HepG2 (cell line): ENCODE results near the gene SPOCD1. TPM values are rescaled to one million over a fixed set of nuclear protein-coding genes. Genes with fewer than 3 reads are reported as not detected.

Source experiments
- ATAC-seq: fragments of 200-7000 bp; cut with Tn5 transposase; 3 replicates; pipeline ENCODE4 v1.9.1; 2020; ENCODE audit warnings: mild to moderate bottlenecking, moderate library complexity
- BruUV-seq: library from RNA; stranded (reverse); fragments of 400-500 nt; replicated peaks from 2 replicates; lab custom pipeline; 2021; lab: Mats Ljungman, UMichigan
- CTCF ChIA-PET: fragments of 300-600 bp; formaldehyde crosslinking; extraction: SDS; loops from one replicate; lab custom pipeline; 2021; ENCODE audit warnings: low total read pairs, inconsistent platforms, low intra/inter-chr PET ratio; lab: Yijun Ruan, JAX
- POLR2A ChIA-PET: fragments of 350-600 bp; sonication (Branson Sonifier 250); formaldehyde crosslinking; loops from one replicate; lab custom pipeline; 2020; ENCODE audit warnings: antibody characterized with exemption, inconsistent platforms; lab: Yijun Ruan, JAX
- DNase-seq: peaks from one replicate; pipeline ENCODE4 v3.0.0-alpha.2; 2015; ENCODE audit warnings: low spot score
- FAIRE-seq: peaks from 3 replicates; lab custom pipeline; 2011; peaks lifted over from hg19 to GRCh38; lab: Jason Lieb, UNC
- H2AFZ ChIP-seq: one replicate; pipeline ENCODE4 v1.6.1; 2011; ENCODE audit warnings: low read length, inconsistent platforms
- H3K27ac ChIP-seq: fragments of 300-600 bp; 3 replicates; pipeline ENCODE4 v1.8.0; 2011; ENCODE audit warnings: mixed run types, mild to moderate bottlenecking, mixed read lengths, low read length, inconsistent platforms; ENCODE audit not compliant: insufficient read depth; ENCODE audit errors: extremely low read length
- H3K27me3 ChIP-seq, 2 experiments: fragments of 200-600 bp in 1 of 2; 2 replicates in 1 of 2; 3 replicates in 1 of 2; pipeline versions ENCODE4 v1.6.0 to v1.8.0; 2011; ENCODE audit warnings: low read length in 2 of 2, mild to moderate bottlenecking in 2 of 2, moderate library complexity in 2 of 2, inconsistent platforms in 1 of 2; ENCODE audit not compliant: insufficient read depth in 2 of 2, control insufficient read depth in 1 of 2
- H3K36me3 ChIP-seq, 2 experiments: fragments of 200-600 bp in 1 of 2; replicated peaks in 1 of 2; 2 replicates in 1 of 2; 3 replicates in 1 of 2; pipeline versions ENCODE4 v1.5.1 to v1.8.0; 2011; ENCODE audit warnings: low read length in 2 of 2, inconsistent platforms in 1 of 2; ENCODE audit not compliant: insufficient read depth in 2 of 2, control insufficient read depth in 1 of 2
- H3K4me1 ChIP-seq: 2 replicates; pipeline ENCODE4 v1.5.1; 2012; ENCODE audit warnings: low read length, inconsistent platforms; ENCODE audit not compliant: insufficient read depth
- H3K4me2 ChIP-seq: 2 replicates; pipeline ENCODE4 v1.6.0; 2011; ENCODE audit warnings: low read depth, low read length, inconsistent platforms
- H3K4me3 ChIP-seq, 3 experiments: fragments of 200-600 bp in 1 of 3; sonication (generic), shearing (Covaris generic) in 1 of 3; replicated peaks in 1 of 3; 2 replicates each; pipeline ENCODE4 v1.5.1; 2011 to 2016; ENCODE audit warnings: low read length in 3 of 3, inconsistent platforms in 2 of 3, low read depth in 2 of 3, mild to moderate bottlenecking in 2 of 3, control low read depth in 1 of 3, mixed read lengths in 1 of 3; ENCODE audit not compliant: insufficient read depth in 1 of 3
- H3K79me2 ChIP-seq: one replicate; pipeline ENCODE4 v1.6.1; 2011; ENCODE audit warnings: low read length, inconsistent platforms; ENCODE audit not compliant: insufficient read depth
- H3K9ac ChIP-seq: 2 replicates; pipeline ENCODE4 v1.6.0; 2011; ENCODE audit warnings: mild to moderate bottlenecking, low read depth, low read length, inconsistent platforms; ENCODE audit not compliant: insufficient read depth
- H3K9me3 ChIP-seq: 2 replicates; pipeline ENCODE4 v1.5.1; 2012; ENCODE audit warnings: mild to moderate bottlenecking, low read length
- H4K20me1 ChIP-seq: 2 replicates; pipeline ENCODE4 v1.6.0; 2011; ENCODE audit warnings: inconsistent platforms, mild to moderate bottlenecking, low read length, moderate library complexity; ENCODE audit not compliant: insufficient read depth
- FIP1L1 ChIP-seq: fragments of 200-400 bp; formaldehyde crosslinking; IDR thresholded peaks from 2 replicates; pipeline ENCODE4 v1.6.1; 2018; ENCODE audit warnings: low read depth, mild to moderate bottlenecking, low read length, moderate library complexity, borderline replicate concordance; ENCODE audit not compliant: insufficient read depth
- HNF4A ChIP-seq: sonication (generic); formaldehyde crosslinking; IDR thresholded peaks from 2 replicates; pipeline ENCODE4 v1.4.0; 2020; ENCODE audit warnings: missing genetic modification reagents
- HNF4G ChIP-seq, 2 experiments: sonication (generic) in 1 of 2; formaldehyde crosslinking in 1 of 2; IDR thresholded peaks; 2 replicates each; pipeline versions ENCODE4 v1.4.0 to v1.6.1; 2011 to 2020; ENCODE audit warnings: borderline replicate concordance in 2 of 2, low read depth in 2 of 2, mild to moderate bottlenecking in 2 of 2, low read length in 1 of 2, missing genetic modification reagents in 1 of 2, moderate library complexity in 1 of 2
- KDM5B ChIP-seq: sonication (generic); formaldehyde crosslinking; IDR thresholded peaks from 2 replicates; pipeline ENCODE4 v1.4.0; 2020; ENCODE audit warnings: missing genetic modification reagents, mild to moderate bottlenecking, borderline replicate concordance
- LCORL ChIP-seq, 2 experiments: fragments of 450-650 bp in 1 of 2; sonication (generic) in 1 of 2; formaldehyde crosslinking in 1 of 2; IDR thresholded peaks; 2 replicates each; pipeline versions ENCODE4 v1.5.0 to v1.6.1; 2017 to 2020; ENCODE audit warnings: antibody characterized with exemption in 1 of 2, missing genetic modification reagents in 1 of 2
- NR2F6 ChIP-seq, 2 experiments: IDR thresholded peaks; 2 replicates each; pipeline ENCODE4 v1.6.1; 2016; ENCODE audit warnings: antibody characterized with exemption in 1 of 2, mild to moderate bottlenecking in 1 of 2
- ZFY ChIP-seq: sonication (generic); formaldehyde crosslinking; IDR thresholded peaks from 2 replicates; pipeline ENCODE4 v1.4.0; 2020; ENCODE audit warnings: missing genetic modification reagents
- ZNF263 ChIP-seq: sonication (generic); formaldehyde crosslinking; IDR thresholded peaks from 2 replicates; pipeline ENCODE4 v1.4.0; 2020; ENCODE audit warnings: missing genetic modification reagents
- ZNF557 ChIP-seq: sonication (generic); formaldehyde crosslinking; IDR thresholded peaks from 2 replicates; pipeline ENCODE4 v1.4.0; 2020; ENCODE audit warnings: missing genetic modification reagents
- ZNF644 ChIP-seq: IDR thresholded peaks from 2 replicates; pipeline ENCODE4 v1.6.1; 2016; ENCODE audit warnings: low read depth
- WGBS: methylation state at CpG from one replicate; pipeline ENCODE4 v1.1.6; 2017; ENCODE audit warnings: low lambda C conversion rate; 5-methylcytosine and 5-hydroxymethylcytosine counted together
- in situ Hi-C: cut with HindIII; loops from 2 replicates; pipeline ENCODE4 v1.10.0; 2017; ENCODE audit warnings: low pct_unique_long_range_greater_than_20kb; ENCODE audit not compliant: extremely low pct_ligation_motif_present
- intact Hi-C: fragments of 100-400 bp; cut with micrococcal nuclease; formaldehyde crosslinking; loops from one replicate; pipeline ENCODE4 v1.10.0; 2022; ENCODE audit not compliant: unreplicated experiment
- polyA plus RNA-seq, 8 experiments: library from polyadenylated mRNA; depleted of rRNA in 3 of 8; stranded (reverse) in 7 of 8; unstranded in 1 of 8; fragments of >200 nt; fragmentation: Illumina TruSeq in 4 of 8; extraction: Trizol in 4 of 8; gene quantifications; 2 replicates each; pipeline versions ENCODE4 v1.2.1 to v1.2.3, GENCODE V29; 2011 to 2016; ENCODE audit warnings: low read depth in 4 of 8, missing spikeins in 1 of 8, mixed read lengths in 1 of 8; ENCODE audit not compliant: insufficient read depth in 1 of 8
- total RNA-seq, 5 experiments: library from RNA; depleted of rRNA; stranded (reverse); fragments of >200 nt; fragmentation: Illumina TruSeq; extraction: Trizol; gene quantifications; 2 replicates each; pipeline ENCODE4 v1.2.3, GENCODE V29; 2016; ENCODE audit warnings: low read depth in 1 of 5
- TF ChIP-seq, protein P1 (sequence below): sonication (generic); formaldehyde crosslinking; conservative IDR thresholded peaks from 2 replicates; pipeline ENCODE4 v1.8.0; 2022; ENCODE audit warnings: low read depth, missing genetic modification reagents
- TF ChIP-seq, protein P2 (sequence below): IDR thresholded peaks from 2 replicates; pipeline ENCODE4 v1.6.1; 2012; ENCODE audit warnings: inconsistent platforms
- TF ChIP-seq, protein P3 (sequence below): sonication (generic); formaldehyde crosslinking; IDR thresholded peaks from 2 replicates; pipeline ENCODE4 v1.4.0; 2020; ENCODE audit warnings: missing genetic modification reagents, borderline replicate concordance

Gene SPOCD1
- total and polyA plus RNA-seq, 2 of the 13 experiments (the other 11 are each of a cell fraction or from before 2014, with no cell fraction given): 0.24 to 0.29 TPM

DNA sequence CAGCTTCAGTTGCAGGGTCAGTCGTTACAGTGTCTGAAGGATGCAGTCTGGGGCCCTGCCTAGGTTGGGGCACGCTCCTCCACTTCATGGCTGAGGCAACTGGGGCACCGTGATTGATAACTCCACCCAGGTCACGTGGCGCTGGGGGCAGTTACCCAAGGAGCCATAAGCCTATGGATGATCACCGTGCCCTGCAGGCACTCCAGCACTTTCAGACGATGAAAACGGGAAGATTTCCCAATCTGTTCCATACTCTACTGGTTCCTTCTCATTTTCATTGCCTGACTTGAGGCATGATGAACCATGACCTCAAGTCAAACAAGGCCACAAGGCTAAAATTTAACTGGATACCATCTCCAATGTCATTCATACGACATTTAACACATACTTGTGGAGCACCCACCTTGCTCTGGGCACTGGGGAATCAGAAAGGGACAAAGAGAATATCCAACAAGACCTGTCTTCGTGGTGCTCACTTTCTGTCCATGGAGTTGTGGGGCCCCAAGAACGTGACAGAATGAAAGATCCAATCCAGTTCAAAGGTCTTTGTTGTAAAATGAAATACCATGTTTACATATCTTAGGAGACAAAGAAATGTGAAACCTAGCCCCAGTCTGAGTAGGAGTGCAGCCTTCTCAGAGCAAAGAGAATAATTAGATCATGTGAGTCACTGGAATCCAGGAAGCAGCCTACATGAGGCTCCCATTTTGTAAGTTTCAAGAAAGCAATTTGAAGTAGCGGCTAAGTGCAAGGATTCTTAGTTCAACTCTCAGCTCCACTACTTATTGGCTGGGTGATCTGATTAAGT, 39.4 kb upstream of the SPOCD1 start:
- H3K4me1 ChIP-seq: peaks cover 25% of the 10 kb centered on the region
- no peak overlapping the region for H3K27ac ChIP-seq
- H3K79me2 ChIP-seq: no peaks in the 10 kb centered on the region
- DNase-seq (peak; percentile 45), ATAC-seq (peak; percentile 62), FAIRE-seq (peak; percentile 49)
- no peak overlapping the region for H3K9ac ChIP-seq
- no TSS peak for BruUV-seq
- POLR2A ChIA-PET: no interaction called here
- peak overlapping the region; percentile 72 for H3K4me2 ChIP-seq
- intact Hi-C loops: no loop called here
- peak overlapping the region in 1 of 3 experiments; percentile 11; a peak in 1 of 6 replicates for H3K4me3 ChIP-seq
- no peaks in the 10 kb centered on the region for H3K9me3 ChIP-seq
- in situ Hi-C loops: no loop called here
- CTCF ChIA-PET: no interaction called here
- WGBS: 17% methylated on average over 9 of the region's 12 CpGs
- H2AFZ ChIP-seq: peak overlapping the region; percentile 81
- H4K20me1 ChIP-seq: no peaks in the 10 kb centered on the region
- no peaks in the 10 kb centered on the region; a peak in 1 of 5 replicates for H3K27me3 ChIP-seq
- H3K36me3 ChIP-seq: no peaks in the 10 kb centered on the region
- TF ChIP-seq, protein P1, sequence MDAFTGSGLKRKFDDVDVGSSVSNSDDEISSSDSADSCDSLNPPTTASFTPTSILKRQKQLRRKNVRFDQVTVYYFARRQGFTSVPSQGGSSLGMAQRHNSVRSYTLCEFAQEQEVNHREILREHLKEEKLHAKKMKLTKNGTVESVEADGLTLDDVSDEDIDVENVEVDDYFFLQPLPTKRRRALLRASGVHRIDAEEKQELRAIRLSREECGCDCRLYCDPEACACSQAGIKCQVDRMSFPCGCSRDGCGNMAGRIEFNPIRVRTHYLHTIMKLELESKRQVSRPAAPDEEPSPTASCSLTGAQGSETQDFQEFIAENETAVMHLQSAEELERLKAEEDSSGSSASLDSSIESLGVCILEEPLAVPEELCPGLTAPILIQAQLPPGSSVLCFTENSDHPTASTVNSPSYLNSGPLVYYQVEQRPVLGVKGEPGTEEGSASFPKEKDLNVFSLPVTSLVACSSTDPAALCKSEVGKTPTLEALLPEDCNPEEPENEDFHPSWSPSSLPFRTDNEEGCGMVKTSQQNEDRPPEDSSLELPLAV (CRISPR knock-in tag): no peak
- peak; percentile 34; the same call in 1 of the 2 replicates for TF ChIP-seq HNF4G (IDR thresholded peaks at IDR 0.05; ENCODE audit: borderline replicate concordance, low read depth, low read length)
- no peak for TF ChIP-seq HNF4G (CRISPR knock-in tag; IDR thresholded peaks at IDR 0.05; ENCODE audit: borderline replicate concordance, low read depth)
- TF ChIP-seq, protein P2, sequence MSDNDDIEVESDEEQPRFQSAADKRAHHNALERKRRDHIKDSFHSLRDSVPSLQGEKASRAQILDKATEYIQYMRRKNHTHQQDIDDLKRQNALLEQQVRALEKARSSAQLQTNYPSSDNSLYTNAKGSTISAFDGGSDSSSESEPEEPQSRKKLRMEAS: peak; percentile 42; the same call in 1 of the 2 replicates
- 0 out of 2 replicates have a peak, but pooled peaks have one; percentile 8 for TF ChIP-seq ZNF644 (CRISPR knock-in tag)
- no peak for TF ChIP-seq LCORL (IDR thresholded peaks at IDR 0.05)
- TF ChIP-seq LCORL (CRISPR knock-in tag; IDR thresholded peaks at IDR 0.05): 0 out of 2 replicates have a peak, but pooled peaks have one; percentile 22
- TF ChIP-seq KDM5B: 0 out of 2 replicates have a peak, but pooled peaks have one; percentile 32
- TF ChIP-seq FIP1L1: no peak
- TF ChIP-seq, protein P3, sequence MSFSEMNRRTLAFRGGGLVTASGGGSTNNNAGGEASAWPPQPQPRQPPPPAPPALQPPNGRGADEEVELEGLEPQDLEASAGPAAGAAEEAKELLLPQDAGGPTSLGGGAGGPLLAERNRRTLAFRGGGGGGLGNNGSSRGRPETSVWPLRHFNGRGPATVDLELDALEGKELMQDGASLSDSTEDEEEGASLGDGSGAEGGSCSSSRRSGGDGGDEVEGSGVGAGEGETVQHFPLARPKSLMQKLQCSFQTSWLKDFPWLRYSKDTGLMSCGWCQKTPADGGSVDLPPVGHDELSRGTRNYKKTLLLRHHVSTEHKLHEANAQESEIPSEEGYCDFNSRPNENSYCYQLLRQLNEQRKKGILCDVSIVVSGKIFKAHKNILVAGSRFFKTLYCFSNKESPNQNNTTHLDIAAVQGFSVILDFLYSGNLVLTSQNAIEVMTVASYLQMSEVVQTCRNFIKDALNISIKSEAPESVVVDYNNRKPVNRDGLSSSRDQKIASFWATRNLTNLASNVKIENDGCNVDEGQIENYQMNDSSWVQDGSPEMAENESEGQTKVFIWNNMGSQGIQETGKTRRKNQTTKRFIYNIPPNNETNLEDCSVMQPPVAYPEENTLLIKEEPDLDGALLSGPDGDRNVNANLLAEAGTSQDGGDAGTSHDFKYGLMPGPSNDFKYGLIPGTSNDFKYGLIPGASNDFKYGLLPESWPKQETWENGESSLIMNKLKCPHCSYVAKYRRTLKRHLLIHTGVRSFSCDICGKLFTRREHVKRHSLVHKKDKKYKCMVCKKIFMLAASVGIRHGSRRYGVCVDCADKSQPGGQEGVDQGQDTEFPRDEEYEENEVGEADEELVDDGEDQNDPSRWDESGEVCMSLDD (CRISPR knock-in tag): no peak
- TF ChIP-seq ZNF263 (CRISPR knock-in tag): peak; percentile 63
- TF ChIP-seq ZFY (CRISPR knock-in tag): 0 out of 2 replicates have a peak, but pooled peaks have one; percentile 14
- TF ChIP-seq ZNF557 (CRISPR knock-in tag): no peak
- 0 out of 2 replicates have a peak, but pooled peaks have one; percentile 10 for TF ChIP-seq NR2F6 (IDR thresholded peaks at IDR 0.05)
- no peak for TF ChIP-seq NR2F6 (CRISPR knock-in tag; IDR thresholded peaks at IDR 0.05)
- peak; percentile 70 for TF ChIP-seq HNF4A (CRISPR knock-in tag)
